Keratinocyte (primary cell): Measurements from ENCODE around the gene DNAH8. TPM values are rescaled to one million over a fixed set of nuclear protein-coding genes. Genes with fewer than 3 reads are reported as not detected.

ENCODE experiments used
- DNase-seq: peaks from one replicate; pipeline ENCODE4 v3.0.0-alpha.2; 2011; ENCODE audit warnings: low read depth, missing footprints, low spot score
- FAIRE-seq: peaks from 2 replicates; lab custom pipeline; 2011; peaks lifted over from hg19 to GRCh38; lab: Jason Lieb, UNC
- H2AFZ ChIP-seq: 2 replicates; pipeline ENCODE4 v1.6.0; 2012; ENCODE audit warnings: low read length, control low read depth, inconsistent platforms; ENCODE audit not compliant: control insufficient read depth
- H3K27ac ChIP-seq: 2 replicates; pipeline ENCODE4 v1.5.1; 2011; ENCODE audit warnings: low read length; ENCODE audit not compliant: control insufficient read depth, insufficient read depth
- H3K27me3 ChIP-seq: 3 replicates; pipeline ENCODE4 v1.6.0; 2011; ENCODE audit warnings: low read length; ENCODE audit not compliant: control insufficient read depth, insufficient read depth; ENCODE audit errors: extremely low read depth
- H3K36me3 ChIP-seq, 2 experiments: 2 replicates in 1 of 2; 3 replicates in 1 of 2; pipeline ENCODE4 v1.5.1; 2011; ENCODE audit warnings: low read length in 2 of 2, mild to moderate bottlenecking in 1 of 2; ENCODE audit not compliant: control insufficient read depth in 2 of 2, insufficient read depth in 2 of 2; ENCODE audit errors: extremely low read depth in 1 of 2
- H3K4me1 ChIP-seq: 3 replicates; pipeline ENCODE4 v1.5.1; 2011; ENCODE audit warnings: low read length; ENCODE audit not compliant: control insufficient read depth, insufficient read depth; ENCODE audit errors: extremely low read depth
- H3K4me2 ChIP-seq: 3 replicates; pipeline ENCODE4 v1.6.0; 2011; ENCODE audit warnings: low read depth, low read length; ENCODE audit not compliant: control insufficient read depth, insufficient read depth; ENCODE audit errors: extremely low read depth
- H3K4me3 ChIP-seq, 3 experiments: fragments of 200-600 bp in 1 of 3; sonication (generic) in 1 of 3; 2 replicates in 2 of 3; 3 replicates in 1 of 3; pipeline ENCODE4 v1.5.1; 2011 to 2016; ENCODE audit warnings: low read length in 3 of 3, mild to moderate bottlenecking in 3 of 3, control low read depth in 2 of 3, inconsistent platforms in 1 of 3, low read depth in 1 of 3, mixed read lengths in 1 of 3, mixed run types in 1 of 3, moderate library complexity in 1 of 3; ENCODE audit not compliant: control insufficient read depth in 2 of 3, insufficient read depth in 2 of 3; ENCODE audit errors: extremely low read depth in 1 of 3
- H3K79me2 ChIP-seq: 2 replicates; pipeline ENCODE4 v1.6.0; 2012; ENCODE audit warnings: low read length; ENCODE audit not compliant: control insufficient read depth, insufficient read depth
- H3K9ac ChIP-seq: 3 replicates; pipeline ENCODE4 v1.6.0; 2011; ENCODE audit warnings: low read length; ENCODE audit not compliant: control insufficient read depth, insufficient read depth; ENCODE audit errors: extremely low read depth
- H3K9me1 ChIP-seq: 3 replicates; pipeline ENCODE4 v1.6.0; 2011; ENCODE audit warnings: low read length; ENCODE audit not compliant: control insufficient read depth, insufficient read depth; ENCODE audit errors: extremely low read depth
- H3K9me3 ChIP-seq: 2 replicates; pipeline ENCODE4 v1.5.1; 2012; ENCODE audit warnings: low read depth, low read length; ENCODE audit not compliant: control insufficient read depth
- H4K20me1 ChIP-seq: 3 replicates; pipeline ENCODE4 v1.6.0; 2011; ENCODE audit warnings: low read length; ENCODE audit not compliant: control insufficient read depth, insufficient read depth; ENCODE audit errors: extremely low read depth
- EZH2 ChIP-seq: IDR thresholded peaks from one replicate; pipeline ENCODE4 v1.6.1; 2012; ENCODE audit warnings: inconsistent platforms, mild to moderate bottlenecking, low read length, moderate library complexity
- dilution Hi-C: fragments of 300-500 bp; cut with MboI; formaldehyde crosslinking; loops from one replicate; pipeline ENCODE4 v1.7.0; 2020; ENCODE audit warnings: low sequenced_read_pairs; ENCODE audit not compliant: extremely low pct_ligation_motif_present
- polyA plus RNA-seq, 5 experiments: library from polyadenylated mRNA; depleted of rRNA in 3 of 5; stranded (reverse) in 3 of 5; stranded (forward) in 1 of 5; unstranded in 1 of 5; fragments of >200 nt; gene quantifications; 1 replicate in 1 of 5; 2 replicates in 3 of 5; 3 replicates in 1 of 5; pipeline versions ENCODE4 v1.2.1 to v1.2.3, GENCODE V29; 2011 to 2012; ENCODE audit warnings: missing spikeins in 2 of 5, low read depth in 1 of 5, low replicate concordance in 1 of 5
- TF ChIP-seq, protein P1 (sequence below), 3 experiments: IDR thresholded peaks in 1 of 3; conservative IDR thresholded peaks in 1 of 3; optimal IDR thresholded peaks in 1 of 3; 2 replicates in 2 of 3; 3 replicates in 1 of 3; pipeline versions ENCODE3 to v1.5.1; 2011; ENCODE audit warnings: low read length in 3 of 3, mild to moderate bottlenecking in 3 of 3, moderate library complexity in 2 of 3, control low read depth in 1 of 3, inconsistent platforms in 1 of 3; ENCODE audit not compliant: insufficient read depth in 2 of 3; ENCODE audit errors: extremely low read depth in 1 of 3

Gene DNAH8
- polyA plus RNA-seq, 1 donor (not counting 4 experiments of a cell fraction or from before 2014, with no cell fraction given): 0.01 TPM

DNA sequence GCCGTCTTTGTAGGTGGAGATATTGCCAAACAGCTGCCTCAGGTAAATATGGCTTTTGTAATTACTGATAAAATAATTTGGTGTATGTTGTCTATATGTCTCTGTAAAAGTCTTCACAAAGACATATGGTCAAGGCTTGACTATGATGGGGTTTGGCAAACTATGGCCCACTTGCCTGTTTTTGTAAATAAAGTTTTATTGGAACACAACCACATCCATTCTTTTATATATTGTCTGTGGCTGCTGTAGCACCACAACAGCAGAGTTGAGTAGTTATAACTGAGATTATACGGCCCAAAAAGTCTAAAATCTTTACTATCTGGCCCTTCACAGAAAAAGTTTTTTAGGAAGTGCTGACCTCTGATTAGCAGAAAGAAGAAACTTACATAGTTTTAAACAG lies 133.6 kb downstream of the DNAH8 start:
- Histone ChIP-seq H3K4me1 (peaks cover 6% of the 10 kb centered on the region), H3K79me2 (no peaks in the 10 kb centered on the region), H3K9me1 (no peaks in the 10 kb centered on the region), H3K27ac (no peak overlapping the region), H3K27me3 (no peaks in the 10 kb centered on the region), H3K9me3 (no peaks in the 10 kb centered on the region), H3K36me3 (no peaks in the 10 kb centered on the region), H4K20me1 (no peaks in the 10 kb centered on the region), H3K4me2 (no peak overlapping the region), H2AFZ (no peak overlapping the region), H3K9ac (no peak overlapping the region), H3K4me3 (no peak overlapping the region)
- dilution Hi-C loops: no loop called here
- DNase-seq: no peak
- no peak for FAIRE-seq
- no peak for TF ChIP-seq EZH2
- TF ChIP-seq, protein P1, sequence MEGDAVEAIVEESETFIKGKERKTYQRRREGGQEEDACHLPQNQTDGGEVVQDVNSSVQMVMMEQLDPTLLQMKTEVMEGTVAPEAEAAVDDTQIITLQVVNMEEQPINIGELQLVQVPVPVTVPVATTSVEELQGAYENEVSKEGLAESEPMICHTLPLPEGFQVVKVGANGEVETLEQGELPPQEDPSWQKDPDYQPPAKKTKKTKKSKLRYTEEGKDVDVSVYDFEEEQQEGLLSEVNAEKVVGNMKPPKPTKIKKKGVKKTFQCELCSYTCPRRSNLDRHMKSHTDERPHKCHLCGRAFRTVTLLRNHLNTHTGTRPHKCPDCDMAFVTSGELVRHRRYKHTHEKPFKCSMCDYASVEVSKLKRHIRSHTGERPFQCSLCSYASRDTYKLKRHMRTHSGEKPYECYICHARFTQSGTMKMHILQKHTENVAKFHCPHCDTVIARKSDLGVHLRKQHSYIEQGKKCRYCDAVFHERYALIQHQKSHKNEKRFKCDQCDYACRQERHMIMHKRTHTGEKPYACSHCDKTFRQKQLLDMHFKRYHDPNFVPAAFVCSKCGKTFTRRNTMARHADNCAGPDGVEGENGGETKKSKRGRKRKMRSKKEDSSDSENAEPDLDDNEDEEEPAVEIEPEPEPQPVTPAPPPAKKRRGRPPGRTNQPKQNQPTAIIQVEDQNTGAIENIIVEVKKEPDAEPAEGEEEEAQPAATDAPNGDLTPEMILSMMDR (optimal IDR thresholded peaks at IDR 0.05 in 1 of 3, IDR thresholded peaks at IDR 0.05 in 1 of 3, conservative IDR thresholded peaks at IDR 0.05 in 1 of 3; ENCODE audit: extremely low read depth in 1 of 3, insufficient read depth in 2 of 3, low read length in 3 of 3): no peak

DNA sequence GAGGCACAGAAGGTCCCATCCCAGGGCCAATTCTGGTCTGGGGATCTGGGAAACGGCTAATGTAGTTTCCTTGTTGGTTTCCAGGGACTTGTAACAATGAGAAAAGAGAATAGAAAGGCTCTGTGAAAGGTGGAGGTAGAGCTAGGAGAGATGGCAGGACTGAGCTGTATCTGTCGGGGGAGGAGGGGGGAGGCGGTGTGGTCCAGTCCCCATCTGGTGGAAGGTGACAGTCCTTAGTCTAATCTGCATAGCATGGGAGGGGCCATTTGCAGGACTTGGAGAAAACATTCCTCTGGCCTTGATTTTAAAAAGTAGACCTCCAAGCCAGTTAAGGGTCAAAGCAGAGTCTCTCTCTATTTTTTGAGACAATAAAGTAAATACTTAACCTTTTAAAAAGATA lies 137.1 kb downstream of the DNAH8 start:
- DNase-seq: no peak

More for the DNA sequence above, 137.1 kb downstream of the DNAH8 start:
- no peak overlapping the region for H3K9ac ChIP-seq
- no peaks in the 10 kb centered on the region for H3K9me1 ChIP-seq
- no peak overlapping the region for H3K27ac ChIP-seq
- dilution Hi-C loops: no loop called here
- no peaks in the 10 kb centered on the region for H3K36me3 ChIP-seq
- no peak overlapping the region for H3K4me2 ChIP-seq
- FAIRE-seq: no peak
- H3K4me1 ChIP-seq: no peaks in the 10 kb centered on the region
- H3K79me2 ChIP-seq: no peaks in the 10 kb centered on the region
- H3K27me3 ChIP-seq: no peaks in the 10 kb centered on the region
- no peak overlapping the region for H3K4me3 ChIP-seq
- TF ChIP-seq, protein P1 (optimal IDR thresholded peaks at IDR 0.05 in 1 of 3, IDR thresholded peaks at IDR 0.05 in 1 of 3, conservative IDR thresholded peaks at IDR 0.05 in 1 of 3; ENCODE audit: extremely low read depth in 1 of 3, insufficient read depth in 2 of 3, low read length in 3 of 3): no peak
- TF ChIP-seq EZH2: no peak
- no peaks in the 10 kb centered on the region for H3K9me3 ChIP-seq
- no peak overlapping the region for H2AFZ ChIP-seq
- H4K20me1 ChIP-seq: no peaks in the 10 kb centered on the region
